ENCODE measurements around the gene CCNG1. TPM values are rescaled to one million over a fixed set of nuclear protein-coding genes. Genes with fewer than 3 reads are reported as not detected.

Gene CCNG1
- polyA plus RNA-seq, 3 donors = 13.1 to 48.9 (median 46.0) TPM

DNA sequence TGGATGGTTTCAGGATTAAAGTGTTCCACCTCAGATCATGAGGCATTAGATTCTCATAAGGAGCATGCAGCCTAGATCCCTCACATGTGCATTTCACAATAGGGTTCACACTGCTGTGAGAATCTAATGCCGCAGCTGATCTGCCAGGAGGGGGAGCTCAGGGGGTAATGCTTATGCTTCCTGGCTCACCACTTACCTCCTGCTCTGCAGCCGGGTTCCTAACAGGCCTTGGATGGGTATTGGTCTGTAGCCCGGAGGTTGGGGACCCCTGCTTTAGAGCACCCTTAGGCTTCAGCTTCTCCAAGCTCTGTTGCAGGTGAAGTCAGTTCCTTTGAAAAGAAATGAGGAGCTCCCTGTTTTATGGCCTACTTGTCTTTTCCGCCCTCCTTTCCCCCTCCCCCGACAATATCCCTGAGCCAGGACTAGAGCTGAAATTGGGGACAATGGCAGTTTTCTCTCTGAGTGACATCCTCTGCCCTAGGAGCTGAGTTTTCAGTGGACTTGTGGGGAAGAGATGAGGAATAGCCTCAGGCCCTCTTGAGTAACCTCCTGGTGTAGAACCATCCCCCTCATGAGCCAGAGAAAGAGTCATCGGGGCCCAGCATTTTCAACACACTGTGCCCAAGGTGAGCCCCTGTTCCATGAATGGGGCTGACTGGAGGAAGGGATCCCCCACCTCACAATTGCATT, 51.8 kb downstream of the CCNG1 start:
- H3K4me1 ChIP-seq (ENCODE audit: control insufficient read depth in 1 of 2, insufficient read depth in 2 of 2, low read length in 2 of 2) = no peaks in the 10 kb centered on the region
- H3K36me3 Mint-ChIP-seq = peaks cover 34 to 70% of the 10 kb centered on the region in 2 donors
- H3K27me3 Mint-ChIP-seq (ENCODE audit: low read depth in 3 of 3) = no peaks in the 10 kb centered on the region
- no peak overlapping the region for H3K9ac ChIP-seq (ENCODE audit: insufficient read depth, low read length, poor library complexity, severe bottlenecking)
- intact Hi-C loops (cut with micrococcal nuclease) = no loop called here
- H3K27ac Mint-ChIP-seq = peak overlapping the region in 5 of 7 donors; percentile 9 to 86 (median 54)
- H3K4me3 Mint-ChIP-seq = no peak overlapping the region
- no peaks in the 10 kb centered on the region for H3K9me3 ChIP-seq (replicated peaks in 1 of 2; ENCODE audit: control insufficient read depth in 1 of 2, insufficient read depth in 1 of 2, low read length in 2 of 2)
- no peak overlapping the region for H3K4me2 ChIP-seq (replicated peaks; ENCODE audit: extremely low read depth, low read length, poor library complexity, severe bottlenecking)
- DNase-seq = peak in 1 of 3 donors; percentile 15
- no peaks in the 10 kb centered on the region for H3K4me1 Mint-ChIP-seq
- peak overlapping the region in 1 of 2 donors; percentile 50 for H3K27ac ChIP-seq (ENCODE audit: low read depth in 1 of 2, low read length in 2 of 2)
- TF ChIP-seq, protein P1, sequence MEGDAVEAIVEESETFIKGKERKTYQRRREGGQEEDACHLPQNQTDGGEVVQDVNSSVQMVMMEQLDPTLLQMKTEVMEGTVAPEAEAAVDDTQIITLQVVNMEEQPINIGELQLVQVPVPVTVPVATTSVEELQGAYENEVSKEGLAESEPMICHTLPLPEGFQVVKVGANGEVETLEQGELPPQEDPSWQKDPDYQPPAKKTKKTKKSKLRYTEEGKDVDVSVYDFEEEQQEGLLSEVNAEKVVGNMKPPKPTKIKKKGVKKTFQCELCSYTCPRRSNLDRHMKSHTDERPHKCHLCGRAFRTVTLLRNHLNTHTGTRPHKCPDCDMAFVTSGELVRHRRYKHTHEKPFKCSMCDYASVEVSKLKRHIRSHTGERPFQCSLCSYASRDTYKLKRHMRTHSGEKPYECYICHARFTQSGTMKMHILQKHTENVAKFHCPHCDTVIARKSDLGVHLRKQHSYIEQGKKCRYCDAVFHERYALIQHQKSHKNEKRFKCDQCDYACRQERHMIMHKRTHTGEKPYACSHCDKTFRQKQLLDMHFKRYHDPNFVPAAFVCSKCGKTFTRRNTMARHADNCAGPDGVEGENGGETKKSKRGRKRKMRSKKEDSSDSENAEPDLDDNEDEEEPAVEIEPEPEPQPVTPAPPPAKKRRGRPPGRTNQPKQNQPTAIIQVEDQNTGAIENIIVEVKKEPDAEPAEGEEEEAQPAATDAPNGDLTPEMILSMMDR (IDR thresholded peaks at IDR 0.05) = no peak
- H3K79me2 ChIP-seq (ENCODE audit: insufficient read depth, low read length) = no peaks in the 10 kb centered on the region
- no peak overlapping the region for H2AFZ ChIP-seq (ENCODE audit: insufficient read depth, low read depth, low read length, poor library complexity, severe bottlenecking)
- H3K27me3 ChIP-seq (ENCODE audit: control insufficient read depth in 2 of 2, insufficient read depth in 2 of 2, low read length in 2 of 2) = no peaks in the 10 kb centered on the region
- peaks cover 33 to 72% of the 10 kb centered on the region in 2 donors for H3K36me3 ChIP-seq (replicated peaks in 1 of 2; ENCODE audit: control insufficient read depth in 1 of 2, insufficient read depth in 2 of 2, low read length in 2 of 2)
- no peaks in the 10 kb centered on the region for H3K9me3 Mint-ChIP-seq
- H4K20me1 ChIP-seq (ENCODE audit: insufficient read depth, low read length) = no peaks in the 10 kb centered on the region
- WGBS (ENCODE audit: insufficient coverage) = no CpG with 5 or more reads among the region's 6 CpGs
- H3K4me3 ChIP-seq (replicated peaks in 1 of 3; ENCODE audit: low read depth in 2 of 3, low read length in 3 of 3) = no peak overlapping the region

DNA sequence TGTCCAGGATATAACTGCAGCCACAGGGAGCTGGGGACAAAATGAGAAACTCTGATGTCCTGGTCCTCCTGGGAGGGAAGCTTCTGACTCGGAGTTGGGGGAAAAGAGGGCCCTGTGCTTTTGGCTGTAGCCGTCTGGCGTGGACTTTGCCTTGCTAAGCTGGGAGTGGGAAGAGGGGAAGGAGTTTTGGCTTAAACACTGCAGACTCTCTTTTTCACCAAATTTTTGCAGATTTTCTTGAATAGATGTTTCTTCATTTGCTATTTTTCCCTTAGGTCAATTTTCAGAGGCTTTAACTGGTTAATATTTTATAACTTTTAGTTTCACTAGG, 52.3 kb downstream of the CCNG1 start:
- Histone ChIP-seq H3K27me3 (ENCODE audit: control insufficient read depth in 2 of 2, insufficient read depth in 2 of 2, low read length in 2 of 2) (no peaks in the 10 kb centered on the region), H2AFZ (ENCODE audit: insufficient read depth, low read depth, low read length, poor library complexity, severe bottlenecking) (no peak overlapping the region), H3K79me2 (ENCODE audit: insufficient read depth, low read length) (no peaks in the 10 kb centered on the region), H3K4me2 (replicated peaks; ENCODE audit: extremely low read depth, low read length, poor library complexity, severe bottlenecking) (no peak overlapping the region), H3K9me3 (replicated peaks in 1 of 2; ENCODE audit: control insufficient read depth in 1 of 2, insufficient read depth in 1 of 2, low read length in 2 of 2) (no peaks in the 10 kb centered on the region), H3K4me1 (ENCODE audit: control insufficient read depth in 1 of 2, insufficient read depth in 2 of 2, low read length in 2 of 2) (no peaks in the 10 kb centered on the region), H4K20me1 (ENCODE audit: insufficient read depth, low read length) (no peaks in the 10 kb centered on the region), H3K27ac (ENCODE audit: low read depth in 1 of 2, low read length in 2 of 2) (peak overlapping the region in 1 of 2 donors; percentile 50), H3K4me3 (replicated peaks in 1 of 3; ENCODE audit: low read depth in 2 of 3, low read length in 3 of 3) (no peak overlapping the region), H3K36me3 (replicated peaks in 1 of 2; ENCODE audit: control insufficient read depth in 1 of 2, insufficient read depth in 2 of 2, low read length in 2 of 2) (peaks cover 33 to 67% of the 10 kb centered on the region in 2 donors), H3K9ac (ENCODE audit: insufficient read depth, low read length, poor library complexity, severe bottlenecking) (no peak overlapping the region)
- Mint-ChIP-seq H3K36me3 (peaks cover 31 to 66% of the 10 kb centered on the region in 2 donors), H3K4me1 (no peaks in the 10 kb centered on the region), H3K27ac (peak overlapping the region in 5 of 7 donors; percentile 6 to 86 (median 37)), H3K9me3 (peaks cover 0 to under 1% (median 0%) of the 10 kb centered on the region in 7 donors), H3K4me3 (no peak overlapping the region), H3K27me3 (ENCODE audit: low read depth in 3 of 3) (no peaks in the 10 kb centered on the region)
- DNase-seq = no peak
- 97% methylated on average over 3 of the region's 3 CpGs for WGBS (ENCODE audit: insufficient coverage)
- intact Hi-C loops (cut with micrococcal nuclease) = no loop called here
- TF ChIP-seq, protein P1 (IDR thresholded peaks at IDR 0.05) = no peak

Small RNAs within 50 kb of the gene (small RNA-seq; reads per million reads assigned to genes)
- gene AC008723.1 (ENCODE audit: insufficient read length, low read depth) = not detected

Other genes starting within 250 kb of the CCNG1 start
- 10 to 100 TPM in 2 of 3 donors, 1 to 10 TPM in 1; 3.4 to 23.6 (median 22.0) TPM for gene NUDCD2, start 22.5 kb downstream of the CCNG1 start, polyA plus RNA-seq
- gene HMMR, start 23.0 kb downstream of the CCNG1 start, polyA plus RNA-seq = under 1 TPM in 1 of 3 donors, not detected in 2; 0.29 TPM
- 100 to 1,000 TPM in 2 of 3 donors, 10 to 100 TPM in 1; 34.8 to 165 (median 142) TPM for gene MAT2B, start 68.0 kb downstream of the CCNG1 start, polyA plus RNA-seq

Measured in CD14-positive monocyte (primary cell).